Erythroblast (primary cell): Measurements from ENCODE around the gene ELFN2.

Experiments
- GATA1 ChIP-seq: IDR thresholded peaks from 2 replicates; pipeline ENCODE4 v1.6.1; 2011; ENCODE audit warnings: low read depth, mild to moderate bottlenecking, control low read depth, low read length, moderate library complexity
- POLR2A ChIP-seq: IDR thresholded peaks from 2 replicates; pipeline ENCODE4 v1.6.1; 2011; ENCODE audit warnings: mild to moderate bottlenecking, low read length

GRCh38 chr22:37333724-37334460, 93.4 kb downstream of the ELFN2 start:
- TF ChIP-seq POLR2A, result no peak
- TF ChIP-seq GATA1, result no peak
